SHP77 treated with DMSO at 0.1 percent for 48 hours (cell line): Measurements from ENCODE around the gene ILK.

ENCODE experiments used
- DNase-seq: peaks from one replicate; lab custom pipeline; 2025; lab: John Stamatoyannopoulos, UW

Gene ILK

GRCh38 chr11:6657346-6657745, 53.8 kb downstream of the ILK start:
- no peak for DNase-seq

- DNase-seq, result no peak
Measured at GRCh38 chr11:6658647-6659046, 55.1 kb downstream of the ILK start.
